Astrocyte (in vitro differentiated cells and primary cell): Measurements from ENCODE around the gene MYO16. TPM values are rescaled to one million over a fixed set of nuclear protein-coding genes. Genes with fewer than 3 reads are reported as not detected.

Experiments
- DNase-seq: peaks from one replicate; pipeline ENCODE4 v3.0.0-alpha.2; 2010; ENCODE audit warnings: low read depth
- FAIRE-seq: peaks from 2 replicates; lab custom pipeline; 2011; peaks lifted over from hg19 to GRCh38; lab: Jason Lieb, UNC
- H2AFZ ChIP-seq: 2 replicates; pipeline ENCODE4 v1.6.0; 2012; ENCODE audit warnings: low read depth, low read length, inconsistent platforms
- H3K27ac ChIP-seq: 2 replicates; pipeline ENCODE4 v1.5.1; 2011; ENCODE audit warnings: low read depth, low read length, inconsistent platforms
- H3K27me3 ChIP-seq: 2 replicates; pipeline ENCODE4 v1.6.0; 2011; ENCODE audit warnings: low read length, inconsistent platforms; ENCODE audit not compliant: insufficient read depth
- H3K36me3 ChIP-seq: 2 replicates; pipeline ENCODE4 v1.5.1; 2011; ENCODE audit warnings: low read length, inconsistent platforms; ENCODE audit not compliant: insufficient read depth
- H3K4me1 ChIP-seq: 2 replicates; pipeline ENCODE4 v1.5.1; 2011; ENCODE audit warnings: low read length, inconsistent platforms; ENCODE audit not compliant: insufficient read depth
- H3K4me2 ChIP-seq: 2 replicates; pipeline ENCODE4 v1.6.0; 2012; ENCODE audit warnings: low read length, inconsistent platforms
- H3K4me3 ChIP-seq: 2 replicates; pipeline ENCODE4 v1.5.1; 2011; ENCODE audit warnings: low read depth, mild to moderate bottlenecking, low read length, inconsistent platforms; ENCODE audit not compliant: insufficient read depth
- H3K79me2 ChIP-seq: 2 replicates; pipeline ENCODE4 v1.6.0; 2012; ENCODE audit warnings: mild to moderate bottlenecking, low read length, inconsistent platforms; ENCODE audit not compliant: insufficient read depth
- H3K9ac ChIP-seq: 2 replicates; pipeline ENCODE4 v1.6.0; 2012; ENCODE audit warnings: mild to moderate bottlenecking, low read length, inconsistent platforms
- H3K9me3 ChIP-seq: 2 replicates; pipeline ENCODE4 v1.5.1; 2012; ENCODE audit warnings: low read depth, mild to moderate bottlenecking, low read length, inconsistent platforms; ENCODE audit not compliant: insufficient read depth
- H4K20me1 ChIP-seq: 2 replicates; pipeline ENCODE4 v1.6.0; 2012; ENCODE audit warnings: low read length, inconsistent platforms; ENCODE audit not compliant: insufficient read depth
- H3K27ac Mint-ChIP-seq: one replicate; pipeline ENCODE4 v1.8.0; 2021; ENCODE audit warnings: mild to moderate bottlenecking, mixed read lengths; ENCODE audit not compliant: unreplicated experiment
- H3K27me3 Mint-ChIP-seq: one replicate; pipeline ENCODE4 v1.8.0; 2021; ENCODE audit warnings: low read depth, mixed read lengths; ENCODE audit not compliant: unreplicated experiment
- H3K36me3 Mint-ChIP-seq: one replicate; pipeline ENCODE4 v1.8.0; 2021; ENCODE audit warnings: low read depth, mixed read lengths; ENCODE audit not compliant: unreplicated experiment
- H3K4me1 Mint-ChIP-seq: one replicate; pipeline ENCODE4 v1.8.0; 2021; ENCODE audit warnings: low read depth, mixed read lengths; ENCODE audit not compliant: unreplicated experiment
- H3K4me3 Mint-ChIP-seq: one replicate; pipeline ENCODE4 v1.8.0; 2021; ENCODE audit warnings: mild to moderate bottlenecking, moderate library complexity, mixed read lengths; ENCODE audit not compliant: unreplicated experiment
- H3K9me3 Mint-ChIP-seq: one replicate; pipeline ENCODE4 v1.8.0; 2021; ENCODE audit warnings: mild to moderate bottlenecking, mixed read lengths; ENCODE audit not compliant: unreplicated experiment
- CTCF ChIP-seq: IDR thresholded peaks from 2 replicates; pipeline ENCODE4 v1.5.1; 2011; ENCODE audit warnings: low read depth, mild to moderate bottlenecking, inconsistent platforms, low read length, moderate library complexity; ENCODE audit not compliant: insufficient read depth
- EZH2 ChIP-seq: IDR thresholded peaks from 2 replicates; pipeline ENCODE4 v1.6.1; 2012; ENCODE audit warnings: mild to moderate bottlenecking, low read length, inconsistent platforms; ENCODE audit not compliant: insufficient read depth
- total RNA-seq: library from RNA; stranded (reverse); gene quantifications from 2 replicates; pipeline ENCODE4 v1.2.1, GENCODE V29; 2021

The MYO16 gene
- total RNA-seq, 1 donor from 2014 or later, result 0.14 TPM

GRCh38 chr13:109213714-109214113, 584.3 kb downstream of the MYO16 start:
- Histone ChIP-seq H3K27ac (no peak overlapping the region), H3K4me3 (no peak overlapping the region), H3K79me2 (no peaks in the 10 kb centered on the region), H2AFZ (no peak overlapping the region), H3K9ac (no peak overlapping the region), H4K20me1 (no peaks in the 10 kb centered on the region), H3K9me3 (no peaks in the 10 kb centered on the region), H3K4me1 (no peaks in the 10 kb centered on the region), H3K4me2 (no peak overlapping the region), H3K27me3 (no peaks in the 10 kb centered on the region), H3K36me3 (no peaks in the 10 kb centered on the region)
- FAIRE-seq (no peak), DNase-seq (no peak)
- peaks cover 25% of the 10 kb centered on the region for H3K4me1 Mint-ChIP-seq
- TF ChIP-seq CTCF (no peak), EZH2 (no peak)
- no peak overlapping the region for H3K4me3 Mint-ChIP-seq
- H3K9me3 Mint-ChIP-seq, result no peaks in the 10 kb centered on the region
- H3K36me3 Mint-ChIP-seq, result no peaks in the 10 kb centered on the region
- H3K27ac Mint-ChIP-seq, result no peak overlapping the region
- no peaks in the 10 kb centered on the region for H3K27me3 Mint-ChIP-seq

GRCh38 chr13:109214393-109214792, 585.0 kb downstream of the MYO16 start:
- no peak for FAIRE-seq
- no peak overlapping the region for H3K4me3 ChIP-seq
- no peak overlapping the region for H3K27ac Mint-ChIP-seq

More at GRCh38 chr13:109214393-109214792, 585.0 kb downstream of the MYO16 start:
- H2AFZ ChIP-seq, result no peak overlapping the region
- Mint-ChIP-seq H3K9me3 (no peaks in the 10 kb centered on the region), H3K27me3 (no peaks in the 10 kb centered on the region), H3K4me1 (peaks cover 20% of the 10 kb centered on the region), H3K36me3 (no peaks in the 10 kb centered on the region), H3K4me3 (no peak overlapping the region)
- no peaks in the 10 kb centered on the region for H3K4me1 ChIP-seq
- no peaks in the 10 kb centered on the region for H3K79me2 ChIP-seq
- no peaks in the 10 kb centered on the region for H3K36me3 ChIP-seq
- DNase-seq, result no peak
- no peaks in the 10 kb centered on the region for H3K27me3 ChIP-seq
- H4K20me1 ChIP-seq, result no peaks in the 10 kb centered on the region
- H3K9me3 ChIP-seq, result no peaks in the 10 kb centered on the region
- TF ChIP-seq CTCF, result no peak
- no peak for TF ChIP-seq EZH2
- H3K27ac ChIP-seq, result no peak overlapping the region
- no peak overlapping the region for H3K9ac ChIP-seq
- H3K4me2 ChIP-seq, result no peak overlapping the region
